Frontal cortex (tissue), 4 donors: Measurements from ENCODE around the gene IFITM2. TPM values are rescaled to one million over a fixed set of nuclear protein-coding genes. Genes with fewer than 3 reads are reported as not detected.
"Not testable (repeated sequence)": the region's sequence is repeated elsewhere in the genome, so short reads cannot be mapped to it uniquely, and the experiment has no call there.

Source experiments
- DNase-seq, 2 donors: peaks; one replicate each; pipeline ENCODE4 v3.0.0; 2012; ENCODE audit warnings: low spot score in 2 of 2
- FAIRE-seq: peaks from 2 replicates; lab custom pipeline; 2012; peaks lifted over from hg19 to GRCh38; lab: Jason Lieb, UNC
- total RNA-seq: library from RNA; depleted of rRNA; stranded (reverse); fragments of >200 nt; gene quantifications from one replicate; pipeline ENCODE4 v1.2.3, GENCODE V29; 2014
- donor health status: control.
- donor health status: control.
- donor health status: control.

IFITM2 gene
- total RNA-seq, 1 donor from 2014 or later: 5.3 TPM

DNA sequence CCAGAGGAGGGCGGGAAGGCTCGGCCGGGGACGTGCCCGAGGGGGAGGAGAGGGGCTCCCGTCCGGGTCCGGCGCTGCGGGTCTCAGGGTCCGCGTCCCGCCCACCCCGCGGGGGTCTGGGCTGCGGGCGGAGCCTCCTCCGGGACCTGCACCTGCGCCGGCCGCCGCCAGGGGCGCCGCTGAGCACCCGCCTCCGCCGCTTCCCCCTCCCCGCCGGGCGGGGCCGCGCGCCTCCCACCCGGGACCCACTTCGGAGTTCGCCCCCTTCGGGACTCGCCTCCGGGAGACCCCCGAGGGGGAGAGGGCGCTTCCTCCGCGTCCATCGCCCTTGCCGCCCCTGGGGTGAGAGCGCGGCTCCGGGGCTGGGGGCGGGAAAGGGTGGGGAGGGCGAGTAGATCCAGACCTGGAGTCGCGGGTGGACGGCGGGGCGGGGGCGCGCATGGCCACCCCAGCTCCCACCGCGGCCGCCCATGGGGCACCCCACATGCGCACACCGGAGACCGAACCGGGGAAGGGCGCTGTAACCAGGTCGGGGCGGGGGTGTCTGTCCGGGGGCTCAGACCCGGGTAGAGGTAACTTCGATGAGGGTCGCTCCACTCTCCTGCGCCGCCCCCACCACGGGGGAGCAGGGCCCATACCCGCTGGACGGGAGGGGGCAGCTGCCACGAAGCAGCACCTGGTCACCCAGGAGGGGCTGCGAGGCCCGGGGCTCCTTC, 10.9 kb downstream of the IFITM2 start:
- DNase-seq, FAIRE-seq: not testable (repeated sequence)

- DNase-seq, FAIRE-seq: not testable (repeated sequence)
Observed at GRCh38 chr11:319121-319887, 11.7 kb downstream of the IFITM2 start.

GRCh38 chr11:319888-320273, 12.3 kb downstream of the IFITM2 start:
- FAIRE-seq: not testable (repeated sequence)

GRCh38 chr11:324156-324555, 16.5 kb downstream of the IFITM2 start:
- no peak for DNase-seq
- no peak for FAIRE-seq

More at GRCh38 chr11:319888-320273, 12.3 kb downstream of the IFITM2 start:
- not testable (repeated sequence) for DNase-seq

DNA sequence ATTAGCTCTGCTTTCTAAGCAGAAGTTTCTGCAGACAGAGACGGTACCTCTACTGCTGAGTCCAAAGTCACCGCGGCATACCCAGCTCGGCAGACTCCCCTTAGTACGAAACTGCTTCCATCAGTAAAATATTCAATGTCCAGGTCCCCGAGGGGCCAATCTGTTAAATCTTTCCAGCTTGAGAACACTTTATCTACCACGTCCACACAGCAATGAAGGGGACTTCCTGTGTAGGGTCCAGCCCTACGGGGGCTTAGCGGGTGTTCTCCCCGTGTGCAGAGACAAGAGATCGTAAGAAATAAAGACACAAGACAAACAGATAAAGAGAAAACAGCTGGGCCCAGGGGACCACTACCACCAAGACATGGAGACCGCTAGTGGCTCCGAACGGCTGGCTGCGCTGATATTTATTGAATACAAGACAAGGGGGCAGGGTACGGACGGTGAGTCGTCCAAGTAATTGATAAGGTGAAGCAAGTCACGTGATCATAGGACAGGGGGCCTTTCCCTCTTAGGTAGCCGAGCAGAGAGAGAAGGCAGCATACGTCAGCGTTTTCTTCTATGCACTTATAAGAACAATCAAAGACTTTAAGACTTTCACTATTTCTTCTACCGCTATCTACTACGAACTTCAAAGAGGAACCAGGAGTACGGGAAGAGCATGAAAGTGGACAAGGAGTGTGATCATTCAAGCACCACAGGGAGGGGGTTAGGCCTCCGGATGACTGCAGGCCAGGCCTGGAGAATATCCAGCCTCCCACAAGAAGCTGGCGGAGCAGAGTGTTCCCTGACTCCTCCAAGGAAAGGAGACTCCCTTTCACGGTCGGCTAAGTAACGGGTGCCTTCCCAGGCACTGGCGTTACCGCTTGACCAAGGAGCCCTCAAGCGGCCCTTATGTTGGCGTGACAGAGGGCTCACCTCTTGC, 17.2 kb downstream of the IFITM2 start:
- not testable (repeated sequence) for FAIRE-seq, DNase-seq

GRCh38 chr11:325796-326591, 18.4 kb downstream of the IFITM2 start:
- DNase-seq: no peak
- no peak for FAIRE-seq

GRCh38 chr11:326592-326841, 18.9 kb downstream of the IFITM2 start:
- FAIRE-seq (no peak), DNase-seq (no peak)

GRCh38 chr11:326842-327580, 19.4 kb downstream of the IFITM2 start:
- FAIRE-seq (no peak), DNase-seq (peak in 1 of 2 donors; percentile 64)

- FAIRE-seq: no peak
- DNase-seq: no peak
Observed at GRCh38 chr11:327581-327923, 19.9 kb downstream of the IFITM2 start.

DNA sequence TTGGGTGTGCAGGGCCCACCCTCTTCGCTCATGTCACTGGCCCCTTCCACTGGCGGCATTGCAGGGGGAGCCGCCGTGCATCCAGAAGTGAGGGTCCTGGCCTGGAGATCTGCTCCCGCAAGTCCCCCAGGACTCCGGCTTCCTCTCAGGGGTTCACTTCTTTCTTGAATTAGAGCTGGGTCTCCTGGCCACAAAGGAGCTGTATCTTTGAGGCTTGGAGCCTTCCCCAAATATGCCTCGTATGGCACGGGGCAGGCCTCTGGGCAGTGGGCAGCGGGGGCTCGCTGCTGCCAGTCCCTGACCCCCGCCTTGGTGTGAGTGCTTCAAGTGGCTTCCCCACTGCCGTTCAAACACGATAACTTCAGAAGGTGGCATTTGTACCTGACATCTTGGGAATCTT, 20.4 kb downstream of the IFITM2 start:
- DNase-seq: no peak
- FAIRE-seq: no peak

DNA sequence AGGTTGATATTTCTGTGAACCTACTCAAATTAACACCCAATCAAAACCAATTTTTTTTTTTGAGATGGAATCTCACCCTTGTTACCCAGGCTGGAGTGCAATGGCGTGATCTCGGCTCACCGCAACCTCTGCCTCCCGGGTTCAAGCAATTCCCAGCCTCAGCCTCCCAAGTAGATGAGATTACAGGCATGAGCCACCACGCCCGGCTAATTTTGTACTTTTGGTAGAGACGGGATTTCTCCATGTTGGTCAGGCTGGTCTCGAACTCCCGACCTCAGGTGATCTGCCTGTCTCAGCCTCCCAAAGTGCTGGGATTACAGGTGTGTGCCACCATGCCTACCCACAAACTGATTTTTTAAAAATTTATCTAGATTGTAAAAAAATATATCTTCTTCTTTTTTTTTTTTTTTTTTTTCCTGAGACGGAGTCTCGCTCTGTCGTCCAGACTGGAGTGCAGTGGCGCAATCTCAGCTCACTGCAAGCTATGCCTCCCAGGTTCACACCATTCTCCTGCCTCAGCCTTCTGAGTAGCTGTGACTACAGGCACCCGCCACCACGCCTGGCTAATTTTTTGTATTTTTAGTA, 21.0 kb downstream of the IFITM2 start:
- not testable (repeated sequence) for FAIRE-seq, DNase-seq

DNA sequence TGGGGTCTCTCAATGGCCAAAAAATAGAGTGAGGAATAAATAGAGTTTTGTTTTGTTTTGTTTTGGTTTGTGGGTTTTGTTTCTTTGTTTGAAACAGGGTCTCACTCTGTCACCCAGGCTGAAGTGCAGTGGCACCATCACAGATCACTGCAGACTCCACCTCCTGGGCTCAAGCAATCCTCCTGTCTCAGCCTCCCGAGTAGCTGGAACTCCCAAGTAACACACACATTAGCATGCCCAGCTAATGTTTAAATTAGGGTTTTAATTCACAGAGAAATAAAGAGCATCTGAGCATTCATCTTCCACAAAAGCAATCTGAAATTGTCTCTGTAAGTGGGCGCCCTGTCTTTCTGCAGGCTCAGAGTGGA, 22.3 kb downstream of the IFITM2 start:
- DNase-seq: no peak
- FAIRE-seq: no peak

DNA sequence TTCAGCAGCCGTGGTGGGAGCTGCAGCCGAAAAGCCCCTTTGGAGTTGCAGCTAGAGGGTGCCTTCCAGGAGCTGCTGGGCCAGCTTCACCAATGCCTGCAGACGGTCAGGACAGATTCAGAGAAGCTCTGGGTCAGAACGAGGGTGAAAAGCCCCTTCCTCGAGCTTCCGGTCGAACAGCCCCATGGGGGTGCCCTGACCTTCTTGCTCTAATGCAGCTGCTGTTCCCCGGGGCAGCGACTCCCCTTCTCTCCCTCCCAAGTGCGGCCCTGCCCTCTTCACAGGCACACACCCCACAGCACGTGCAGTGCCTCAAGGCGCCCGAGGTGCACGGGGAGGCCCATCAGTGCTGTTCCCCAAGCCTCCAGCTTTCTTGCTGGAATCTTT, 22.7 kb downstream of the IFITM2 start:
- FAIRE-seq (no peak), DNase-seq (no peak)

DNA sequence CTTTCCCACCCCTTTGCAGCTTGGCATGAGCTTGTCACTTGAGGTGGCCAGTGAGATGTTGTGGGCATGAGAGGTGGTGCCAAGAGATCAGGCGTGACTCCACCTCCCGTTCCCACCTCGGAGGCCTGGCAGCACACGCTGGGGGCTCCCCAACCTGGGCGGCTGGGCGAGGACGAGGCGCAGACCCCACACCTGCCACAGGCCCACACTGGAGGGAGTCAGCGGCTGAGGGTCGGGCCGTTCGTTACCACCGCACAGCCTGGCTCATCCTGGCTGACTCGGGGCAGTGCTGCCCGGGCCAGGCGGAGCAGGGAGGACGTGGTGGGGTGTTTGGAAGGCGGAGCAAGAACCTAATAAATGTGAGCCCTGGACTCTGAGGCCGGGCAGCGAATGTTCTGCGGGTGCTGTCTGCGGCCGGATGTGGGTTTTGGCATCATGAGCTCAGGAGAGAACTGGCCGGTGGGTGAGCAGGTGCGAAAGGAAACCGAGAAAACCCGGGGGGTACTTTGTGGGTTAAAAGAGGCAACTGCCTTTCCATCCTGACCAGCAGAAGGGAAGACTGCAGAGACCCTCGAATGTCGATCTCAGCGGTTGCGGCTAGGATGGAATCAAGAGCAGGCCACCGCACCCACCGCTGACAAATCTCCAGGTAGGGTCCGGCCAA, 23.2 kb downstream of the IFITM2 start:
- no peak for FAIRE-seq
- DNase-seq: no peak

GRCh38 chr11:331358-332060, 23.9 kb downstream of the IFITM2 start:
- FAIRE-seq (no peak), DNase-seq (no peak)

DNA sequence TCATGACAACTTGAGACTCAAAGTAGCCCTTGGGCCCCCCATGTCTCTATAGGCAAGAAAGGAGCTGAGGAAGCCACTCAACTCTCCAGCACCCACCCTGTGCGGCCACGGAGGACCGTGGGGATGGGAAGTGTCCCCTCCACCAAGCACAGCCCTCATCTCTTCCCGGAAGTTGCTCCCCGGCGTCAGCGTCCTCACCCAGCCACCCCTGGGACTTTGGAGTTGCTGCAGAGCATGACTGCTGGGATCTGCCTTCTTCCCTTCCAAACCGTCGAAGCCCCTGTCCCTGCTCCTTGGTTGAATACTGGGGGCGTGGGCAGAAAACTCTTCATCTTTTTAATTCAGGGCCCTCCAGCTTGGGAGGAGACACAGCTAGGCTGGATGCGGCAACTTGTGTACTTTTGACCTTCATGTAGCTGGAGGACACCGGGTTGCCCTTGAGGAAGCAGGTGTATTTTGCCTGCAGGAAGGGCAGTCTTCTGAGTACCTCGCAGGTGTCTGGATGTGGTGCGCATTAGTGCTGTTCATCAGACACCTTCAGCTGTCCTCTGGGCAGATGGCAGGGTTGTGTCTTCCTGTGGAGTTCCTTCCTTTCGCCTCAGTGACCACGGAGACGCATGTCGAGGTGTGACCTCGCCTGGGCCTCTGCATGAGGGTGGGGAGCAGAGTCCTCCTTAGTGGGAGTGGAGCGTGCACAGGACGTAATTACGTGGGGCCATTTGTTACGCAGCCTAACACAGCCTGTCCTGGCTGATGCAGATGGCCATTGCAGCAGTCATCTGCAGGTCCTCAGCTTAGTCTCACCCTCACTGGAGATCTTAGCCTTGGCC, 25.2 kb downstream of the IFITM2 start:
- FAIRE-seq (no peak), DNase-seq (no peak)
